A549 (cell line): ENCODE measurements around the gene PRRT4. TPM values are rescaled to one million over a fixed set of nuclear protein-coding genes. Genes with fewer than 3 reads are reported as not detected.
A peak's percentile ranks its signal among the peaks of the same experiment; 100 is the strongest.

ENCODE experiments used
- ATAC-seq, 2 experiments: fragments of 200-7000 bp in 1 of 2; fragments of >200 bp in 1 of 2; cut with Nextera tagmentation in 1 of 2; cut with Tn5 transposase in 1 of 2; 3 replicates each; pipeline versions ENCODE4 v1.8.0 to v1.9.1; 2018 to 2020; ENCODE audit warnings: mild to moderate bottlenecking in 1 of 2, moderate library complexity in 1 of 2
- CTCF ChIA-PET: fragments of 300-600 bp; sonication (Branson Sonifier 250); formaldehyde crosslinking; extraction: SDS; loops from one replicate; lab custom pipeline; 2021; ENCODE audit warnings: antibody characterized with exemption, inconsistent platforms; lab: Yijun Ruan, JAX
- POLR2A ChIA-PET: fragments of 350-600 bp; formaldehyde crosslinking; extraction: SDS; loops from one replicate; lab custom pipeline; 2021; ENCODE audit warnings: antibody characterized with exemption, inconsistent platforms; lab: Yijun Ruan, JAX
- DNase-seq, 2 experiments: peaks; one replicate each; pipeline versions ENCODE4 v3.0.0 to v3.0.0-alpha.2; 2011 to 2016; ENCODE audit warnings: low read depth in 1 of 2, low spot score in 1 of 2
- FAIRE-seq: peaks from 2 replicates; lab custom pipeline; 2011; peaks lifted over from hg19 to GRCh38; lab: Jason Lieb, UNC
- H3K27ac ChIP-seq, 2 experiments: fragments of >200 bp; sonication (Bioruptor Twin); formaldehyde crosslinking; 3 replicates each; pipeline ENCODE4 v1.5.1; 2016 to 2017
- H3K4me1 ChIP-seq: fragments of >200 bp; sonication (Bioruptor Twin); formaldehyde crosslinking; 3 replicates; pipeline ENCODE4 v1.6.1; 2016
- H3K4me2 ChIP-seq: fragments of >200 bp; sonication (Bioruptor Twin); formaldehyde crosslinking; 3 replicates; pipeline ENCODE4 v1.6.1; 2016
- H3K4me3 ChIP-seq: fragments of >200 bp; sonication (Bioruptor Twin); formaldehyde crosslinking; 3 replicates; pipeline ENCODE4 v1.5.1; 2016
- H3K9me3 ChIP-seq: fragments of >200 bp; sonication (Bioruptor Twin); formaldehyde crosslinking; 3 replicates; pipeline ENCODE4 v1.6.1; 2016
- BHLHE40 ChIP-seq: IDR thresholded peaks from 2 replicates; pipeline ENCODE4 v1.6.1; 2012; ENCODE audit warnings: low read depth, low read length, inconsistent platforms
- CBX2 ChIP-seq: fragments of 200-600 bp; sonication (generic); IDR thresholded peaks from 2 replicates; pipeline ENCODE4 v1.6.1; 2016; ENCODE audit warnings: low read depth, mild to moderate bottlenecking, borderline replicate concordance
- CBX8 ChIP-seq: fragments of 200-600 bp; sonication (generic); IDR thresholded peaks from 2 replicates; pipeline ENCODE4 v1.6.1; 2016
- CHD4 ChIP-seq: fragments of 200-600 bp; sonication (generic); IDR thresholded peaks from 2 replicates; pipeline ENCODE4 v1.6.1; 2016; ENCODE audit warnings: antibody characterized with exemption, mild to moderate bottlenecking, borderline replicate concordance
- EP300 ChIP-seq, 2 experiments: fragments of >200 bp; sonication (Bioruptor Twin); formaldehyde crosslinking; IDR thresholded peaks; 2 replicates in 1 of 2; 3 replicates in 1 of 2; pipeline ENCODE4 v1.6.1; 2016 to 2017
- HEYL ChIP-seq: fragments of 250-450 bp; sonication (Bioruptor Pico); IDR thresholded peaks from 2 replicates; pipeline ENCODE4 v1.8.0; 2021; ENCODE audit warnings: mild to moderate bottlenecking, moderate library complexity
- JUN ChIP-seq, 2 experiments: fragments of >200 bp; sonication (Bioruptor Twin); formaldehyde crosslinking; IDR thresholded peaks; 2 replicates in 1 of 2; 3 replicates in 1 of 2; pipeline ENCODE4 v1.6.1; 2016 to 2017
- MAZ ChIP-seq: fragments of 150-350 bp; IDR thresholded peaks from 2 replicates; pipeline ENCODE4 v1.6.1; 2014; ENCODE audit warnings: antibody characterized with exemption, low read depth, low read length, borderline replicate concordance
- PHF8 ChIP-seq: fragments of 200-600 bp; sonication (generic); IDR thresholded peaks from 2 replicates; pipeline ENCODE4 v1.6.1; 2016; ENCODE audit warnings: low read depth, mild to moderate bottlenecking, antibody characterized with exemption, moderate library complexity, borderline replicate concordance
- POLR2A ChIP-seq: IDR thresholded peaks from 2 replicates; pipeline ENCODE4 v1.6.1; 2012; ENCODE audit warnings: mild to moderate bottlenecking, low read length
- RARB ChIP-seq: fragments of 250-450 bp; sonication (Bioruptor Pico); IDR thresholded peaks from 2 replicates; pipeline ENCODE4 v1.8.0; 2021; ENCODE audit warnings: mild to moderate bottlenecking, moderate library complexity
- REST ChIP-seq: fragments of 200-600 bp; sonication (generic); IDR thresholded peaks from 2 replicates; pipeline ENCODE4 v1.6.1; 2016; ENCODE audit warnings: antibody characterized with exemption, mild to moderate bottlenecking, moderate library complexity
- RFX5 ChIP-seq: fragments of 450-650 bp; IDR thresholded peaks from 2 replicates; pipeline ENCODE4 v1.7.1; 2014; ENCODE audit warnings: antibody characterized with exemption, mild to moderate bottlenecking, moderate library complexity
- USF2 ChIP-seq: fragments of 450-650 bp; IDR thresholded peaks from 2 replicates; pipeline ENCODE4 v1.6.1; 2014; ENCODE audit warnings: antibody characterized with exemption
- ZSCAN20 ChIP-seq: fragments of 250-450 bp; sonication (Bioruptor Pico); IDR thresholded peaks from 2 replicates; pipeline ENCODE4 v1.8.0; 2022; ENCODE audit warnings: mild to moderate bottlenecking, moderate library complexity
- WGBS: methylation state at CpG from one replicate; pipeline ENCODE4 v1.1.6; 2017; ENCODE audit errors: missing lambda C conversion rate; 5-methylcytosine and 5-hydroxymethylcytosine counted together
- polyA plus RNA-seq, 4 experiments: library from polyadenylated mRNA; depleted of rRNA in 3 of 4; stranded (reverse); fragments of >200 nt; fragmentation: RNase III in 1 of 4; extraction: RNeasy Plus Mini Kit Qiagen cat#74134 plus additional on column Dnase treatment in 1 of 4; gene quantifications; 2 replicates in 3 of 4; 3 replicates in 1 of 4; pipeline ENCODE4 v1.2.3, GENCODE V29; 2011 to 2017
- TF ChIP-seq, protein P1 (sequence below): IDR thresholded peaks from 2 replicates; pipeline ENCODE4 v1.6.1; 2012; ENCODE audit warnings: low read depth, borderline replicate concordance
- TF ChIP-seq, protein P2 (sequence below): IDR thresholded peaks from 2 replicates; pipeline ENCODE4 v1.6.1; 2012
- TF ChIP-seq, protein P3 (sequence below): fragments of >200 bp; sonication (Bioruptor Twin); formaldehyde crosslinking; IDR thresholded peaks from 3 replicates; pipeline ENCODE4 v1.6.1; 2016

PRRT4 gene
- polyA plus RNA-seq, 2 of the 4 experiments (the other 2 are of a cell fraction), result 0.15 to 0.18 TPM

DNA sequence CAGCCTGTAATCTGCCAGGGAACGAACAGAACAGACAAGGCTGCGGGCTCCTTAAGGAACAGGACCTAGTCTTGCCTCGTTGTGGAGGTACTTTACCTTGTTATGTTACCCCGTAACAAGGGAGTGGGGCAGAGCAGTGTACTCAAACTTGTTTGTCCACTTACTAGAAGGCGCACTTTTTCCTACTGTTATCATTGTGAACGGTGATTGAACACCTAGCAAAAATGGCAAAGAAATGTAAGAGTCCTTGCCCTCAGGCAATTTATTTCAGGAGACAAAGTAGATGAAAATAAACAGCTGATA is 48.9 kb upstream of the PRRT4 start:
- H3K4me2 ChIP-seq, result peak overlapping the region; percentile 98
- 3% methylated on average over 6 of the region's 6 CpGs for whole genome bisulfite sequencing
- ATAC-seq (no peak), FAIRE-seq (no peak)
- H3K4me3 ChIP-seq, result peak overlapping the region; percentile 69
- CTCF ChIA-PET, result interaction anchor here (1.0 to 27.7 kb wide), 8 partner anchors 11 to 63 kb away, joined by 3 to 695 read pairs (median 6); no protein-coding TSS in a partner anchor
- POLR2A ChIA-PET, result interaction anchor here (1.1 to 1.4 kb wide), 6 partner anchors 8 to 66 kb away, joined by 3 to 7 read pairs (median 4); partner anchors contain the start of genes HILPDA and RBM28
- peak overlapping the region; percentile 84 to 94 for H3K27ac ChIP-seq
- H3K4me1 ChIP-seq, result peaks cover 27% of the 10 kb centered on the region
- no peaks in the 10 kb centered on the region; the same call in 2 of the 3 replicates for H3K9me3 ChIP-seq
- TF ChIP-seq, protein P1, sequence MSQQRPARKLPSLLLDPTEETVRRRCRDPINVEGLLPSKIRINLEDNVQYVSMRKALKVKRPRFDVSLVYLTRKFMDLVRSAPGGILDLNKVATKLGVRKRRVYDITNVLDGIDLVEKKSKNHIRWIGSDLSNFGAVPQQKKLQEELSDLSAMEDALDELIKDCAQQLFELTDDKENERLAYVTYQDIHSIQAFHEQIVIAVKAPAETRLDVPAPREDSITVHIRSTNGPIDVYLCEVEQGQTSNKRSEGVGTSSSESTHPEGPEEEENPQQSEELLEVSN, result peak; percentile 28; the same call in 1 of the 2 replicates
- 0 out of 2 replicates have a peak, but pooled peaks have one; percentile 1 for TF ChIP-seq PHF8
- no peak for TF ChIP-seq ZSCAN20 (CRISPR knock-in tag)
- TF ChIP-seq, all 56 proteins: peak for 2
- DNase-seq, result no peak

DNA sequence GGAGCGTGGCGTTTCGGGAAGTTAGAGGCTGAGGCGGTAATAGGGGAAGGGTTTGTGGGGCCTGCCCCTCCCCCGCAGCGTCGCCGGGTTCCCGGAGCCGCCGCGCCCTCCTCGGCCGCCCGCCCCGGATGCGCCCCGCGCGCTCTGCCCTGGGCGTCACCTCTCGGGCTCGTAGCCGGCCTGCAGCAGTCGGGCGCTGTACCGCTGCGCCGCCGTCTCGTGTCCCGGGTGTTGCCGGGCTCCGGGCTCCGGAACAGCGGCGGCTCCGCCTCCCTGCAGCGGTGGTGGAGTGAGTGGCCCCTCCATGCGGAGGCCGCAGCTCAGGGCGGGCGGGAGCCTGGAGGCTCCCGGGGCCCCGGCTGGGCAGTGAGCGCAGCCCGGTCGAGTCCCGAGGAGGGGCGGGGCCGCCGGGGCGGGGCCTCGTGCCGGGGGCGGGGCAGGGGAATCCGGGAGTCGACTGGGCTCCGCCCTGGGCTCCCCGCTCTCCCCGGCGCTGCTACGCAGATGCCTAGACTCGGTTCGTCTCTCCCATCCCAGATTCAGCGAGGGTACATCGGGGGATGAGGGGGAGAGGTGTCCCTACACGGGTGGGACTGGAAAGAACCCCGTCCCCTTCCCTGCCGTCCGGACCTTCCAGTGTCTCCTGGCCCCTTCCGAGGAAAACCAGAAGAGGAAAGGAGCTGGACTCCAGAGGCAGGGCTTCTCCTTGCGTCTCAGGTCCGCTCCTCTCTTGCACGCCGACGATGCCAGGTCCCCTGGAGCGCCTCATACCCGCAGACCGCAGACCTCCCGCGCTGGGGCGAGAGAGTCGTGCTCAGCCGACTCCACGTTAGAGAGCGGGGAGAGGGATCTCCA is 48.3 kb upstream of the PRRT4 start, which contains the start of gene IMPDH1:
Gene IMPDH1 (minus strand): TSS at position 387 of the 855 bp plus-strand sequence. CDS start 81 bp downstream, at position 306.
- ChIA-PET CTCF (interaction anchor here (1.0 to 27.7 kb wide), 10 partner anchors 10 to 63 kb away, joined by 3 to 695 read pairs (median 8); no protein-coding TSS in a partner anchor), POLR2A (interaction anchor here (1.1 to 1.4 kb wide), 6 partner anchors 9 to 66 kb away, joined by 3 to 7 read pairs (median 4); partner anchors contain the start of genes HILPDA and RBM28)
- peak; percentile 76 to 91 for ATAC-seq
- DNase-seq, result peak; percentile 80 to 93
- no peak for FAIRE-seq
- TF ChIP-seq CBX8, result no peak
- TF ChIP-seq CHD4, result no peak
- TF ChIP-seq PHF8, result peak; percentile 68; the same call in 1 of the 2 replicates
- TF ChIP-seq, protein P2, sequence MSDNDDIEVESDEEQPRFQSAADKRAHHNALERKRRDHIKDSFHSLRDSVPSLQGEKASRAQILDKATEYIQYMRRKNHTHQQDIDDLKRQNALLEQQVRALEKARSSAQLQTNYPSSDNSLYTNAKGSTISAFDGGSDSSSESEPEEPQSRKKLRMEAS, result peak; percentile 59
- TF ChIP-seq POLR2A, result peak; percentile 83
- TF ChIP-seq, protein P3, sequence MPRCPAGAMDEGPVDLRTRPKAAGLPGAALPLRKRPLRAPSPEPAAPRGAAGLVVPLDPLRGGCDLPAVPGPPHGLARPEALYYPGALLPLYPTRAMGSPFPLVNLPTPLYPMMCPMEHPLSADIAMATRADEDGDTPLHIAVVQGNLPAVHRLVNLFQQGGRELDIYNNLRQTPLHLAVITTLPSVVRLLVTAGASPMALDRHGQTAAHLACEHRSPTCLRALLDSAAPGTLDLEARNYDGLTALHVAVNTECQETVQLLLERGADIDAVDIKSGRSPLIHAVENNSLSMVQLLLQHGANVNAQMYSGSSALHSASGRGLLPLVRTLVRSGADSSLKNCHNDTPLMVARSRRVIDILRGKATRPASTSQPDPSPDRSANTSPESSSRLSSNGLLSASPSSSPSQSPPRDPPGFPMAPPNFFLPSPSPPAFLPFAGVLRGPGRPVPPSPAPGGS, result peak; percentile 77; the same call in 2 of the 3 replicates
- peak; percentile 44 to 84; a peak in 4 of 5 replicates for TF ChIP-seq JUN (IDR thresholded peaks at IDR 0.05)
- TF ChIP-seq, all 56 proteins: peak for 5
- H3K27ac ChIP-seq, result peak within 1 kb of the TSS; percentile 84 to 94
- 2% methylated on average over 25 of the region's 87 CpGs for WGBS
- H3K4me3 ChIP-seq, result peak within 1 kb of the TSS; percentile 69
- H3K9me3 ChIP-seq, result no peaks in the 10 kb centered on the region; the same call in 2 of the 3 replicates
- H3K4me2 ChIP-seq, result peak within 1 kb of the TSS; percentile 98
- H3K4me1 ChIP-seq, result peaks cover 29% of the 10 kb centered on the region

- ChIA-PET CTCF (interaction anchor here (0.6 to 27.7 kb wide), 10 partner anchors 10 to 132 kb away, joined by 3 to 695 read pairs (median 6); no protein-coding TSS in a partner anchor), POLR2A (interaction anchor here (0.9 to 1.4 kb wide), 5 partner anchors 22 to 65 kb away, joined by 3 to 6 read pairs (median 4); partner anchors contain the start of genes HILPDA and RBM28)
- WGBS, result 41% methylated on average over 25 of the region's 25 CpGs
- Histone ChIP-seq H3K27ac (peak overlapping the region; percentile 84 to 94), H3K4me2 (peak overlapping the region; percentile 98), H3K4me1 (peaks cover 38% of the 10 kb centered on the region), H3K9me3 (no peaks in the 10 kb centered on the region; the same call in 2 of the 3 replicates), H3K4me3 (peak overlapping the region; percentile 69)
- FAIRE-seq (no peak), ATAC-seq (peak in 1 of 2 experiments; percentile 11; a peak in 3 of 6 replicates), DNase-seq (no peak)
- TF ChIP-seq RARB (CRISPR knock-in tag), result no peak
- TF ChIP-seq REST, result no peak
- TF ChIP-seq USF2, result no peak
- TF ChIP-seq CBX2, result no peak
- no peak for TF ChIP-seq EP300 (IDR thresholded peaks at IDR 0.05)
- no peak for TF ChIP-seq MAZ
- TF ChIP-seq, protein P1, result no peak
- no peak for TF ChIP-seq BHLHE40
- TF ChIP-seq HEYL, result no peak
- no peak for TF ChIP-seq RFX5
These were observed 47.5 kb upstream of the PRRT4 start for GRCh38 chr7:128408709-128409595.
